Esophagus muscularis mucosa (tissue), 4 donors: ENCODE data around the gene P2RX7. TPM values are rescaled to one million over a fixed set of nuclear protein-coding genes. Genes with fewer than 3 reads are reported as not detected.
A peak's percentile ranks its signal among the peaks of the same experiment; 100 is the strongest.

Experiments
- DNase-seq: peaks from one replicate; pipeline ENCODE4 v3.0.0-alpha.2; 2017; ENCODE audit errors: extremely low spot score
- H3K27ac ChIP-seq, 4 donors: fragments of 200-600 bp; sonication (generic); replicated peaks in 1 of 4; 1 replicate in 3 of 4; 2 replicates in 1 of 4; pipeline ENCODE4 v1.5.1; 2016 to 2019; ENCODE audit warnings: mild to moderate bottlenecking in 1 of 4
- H3K27me3 ChIP-seq, 4 donors: fragments of 200-600 bp; sonication (generic); one replicate each; pipeline versions ENCODE4 v1.5.1 to v1.6.0; 2016 to 2019
- H3K36me3 ChIP-seq, 4 donors: fragments of 200-600 bp; sonication (generic); one replicate each; pipeline ENCODE4 v1.5.1; 2016 to 2019
- H3K4me1 ChIP-seq, 4 donors: fragments of 200-600 bp; sonication (generic); one replicate each; pipeline ENCODE4 v1.5.1; 2016 to 2019
- H3K4me3 ChIP-seq, 4 donors: fragments of 200-600 bp; sonication (generic); 1 replicate in 2 of 4; 2 replicates in 2 of 4; pipeline ENCODE4 v1.5.1; 2016 to 2019; ENCODE audit warnings: mild to moderate bottlenecking in 4 of 4, moderate library complexity in 1 of 4
- H3K9me3 ChIP-seq, 4 donors: fragments of 200-600 bp; sonication (generic); 1 replicate in 3 of 4; 2 replicates in 1 of 4; pipeline ENCODE4 v1.5.1; 2016 to 2019
- EP300 ChIP-seq: sonication (generic); formaldehyde crosslinking; IDR thresholded peaks from one replicate; pipeline ENCODE4 v1.6.1; 2017; ENCODE audit warnings: antibody characterized with exemption
- POLR2A ChIP-seq: fragments of 450-650 bp; IDR thresholded peaks from one replicate; pipeline ENCODE4 v1.6.1; 2017; ENCODE audit warnings: antibody characterized with exemption, moderate library complexity, mild to moderate bottlenecking, low read depth
- POLR2AphosphoS5 ChIP-seq, 2 donors: sonication (generic); formaldehyde crosslinking; IDR thresholded peaks; one replicate each; pipeline ENCODE4 v1.6.1; 2017; ENCODE audit warnings: antibody characterized with exemption in 2 of 2
- WGBS: methylation state at CpG from one replicate; pipeline ENCODE4 v1.1.5; 2018; 5-methylcytosine and 5-hydroxymethylcytosine counted together
- intact Hi-C: fragments of 100-400 bp; cut with DNase I; formaldehyde crosslinking; loops from one replicate; pipeline ENCODE4 v1.15.1; 2023
- total RNA-seq, 4 donors: library from RNA; depleted of rRNA; stranded (reverse); fragments of >200 nt; gene quantifications; one replicate each; pipeline versions ENCODE4 v1.1.0 to v1.2.1, GENCODE V29; 2016
- TF ChIP-seq, protein P1 (sequence below), 3 experiments: fragments of 200-600 bp in 2 of 3; fragments of 450-650 bp in 1 of 3; sonication (generic) in 2 of 3; IDR thresholded peaks; one replicate each; pipeline ENCODE4 v1.5.1; 2017 to 2019; ENCODE audit warnings: antibody characterized with exemption in 3 of 3, mild to moderate bottlenecking in 2 of 3, moderate library complexity in 1 of 3

Gene P2RX7
- total RNA-seq, 4 donors from 2014 or later: 1.5 to 4.3 (median 2.7) TPM

GRCh38 chr12:121124402-121125109, 8.1 kb upstream of the P2RX7 start:
- no peak for DNase-seq
- H3K36me3 ChIP-seq: no peaks in the 10 kb centered on the region
- no peak overlapping the region for H3K4me3 ChIP-seq
- no peaks in the 10 kb centered on the region for H3K27me3 ChIP-seq
- TF ChIP-seq POLR2A: no peak
- TF ChIP-seq, protein P1, sequence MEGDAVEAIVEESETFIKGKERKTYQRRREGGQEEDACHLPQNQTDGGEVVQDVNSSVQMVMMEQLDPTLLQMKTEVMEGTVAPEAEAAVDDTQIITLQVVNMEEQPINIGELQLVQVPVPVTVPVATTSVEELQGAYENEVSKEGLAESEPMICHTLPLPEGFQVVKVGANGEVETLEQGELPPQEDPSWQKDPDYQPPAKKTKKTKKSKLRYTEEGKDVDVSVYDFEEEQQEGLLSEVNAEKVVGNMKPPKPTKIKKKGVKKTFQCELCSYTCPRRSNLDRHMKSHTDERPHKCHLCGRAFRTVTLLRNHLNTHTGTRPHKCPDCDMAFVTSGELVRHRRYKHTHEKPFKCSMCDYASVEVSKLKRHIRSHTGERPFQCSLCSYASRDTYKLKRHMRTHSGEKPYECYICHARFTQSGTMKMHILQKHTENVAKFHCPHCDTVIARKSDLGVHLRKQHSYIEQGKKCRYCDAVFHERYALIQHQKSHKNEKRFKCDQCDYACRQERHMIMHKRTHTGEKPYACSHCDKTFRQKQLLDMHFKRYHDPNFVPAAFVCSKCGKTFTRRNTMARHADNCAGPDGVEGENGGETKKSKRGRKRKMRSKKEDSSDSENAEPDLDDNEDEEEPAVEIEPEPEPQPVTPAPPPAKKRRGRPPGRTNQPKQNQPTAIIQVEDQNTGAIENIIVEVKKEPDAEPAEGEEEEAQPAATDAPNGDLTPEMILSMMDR (IDR thresholded peaks at IDR 0.05): no peak
- no peak for TF ChIP-seq POLR2AphosphoS5 (IDR thresholded peaks at IDR 0.05)
- TF ChIP-seq EP300: no peak
- 79% methylated on average over 4 of the region's 4 CpGs for WGBS
- H3K27ac ChIP-seq: no peak overlapping the region
- intact Hi-C loops: no loop called here
- H3K9me3 ChIP-seq: no peaks in the 10 kb centered on the region
- H3K4me1 ChIP-seq: peaks cover 8 to 17% (median 11%) of the 10 kb centered on the region in 4 donors

GRCh38 chr12:121127501-121127900, 5.2 kb upstream of the P2RX7 start:
- Histone ChIP-seq H3K27me3 (no peaks in the 10 kb centered on the region), H3K9me3 (no peaks in the 10 kb centered on the region), H3K4me1 (peaks cover 10 to 25% (median 19%) of the 10 kb centered on the region in 4 donors), H3K36me3 (no peaks in the 10 kb centered on the region), H3K4me3 (no peak overlapping the region), H3K27ac (no peak overlapping the region)
- 62% methylated on average over 3 of the region's 3 CpGs for WGBS
- DNase-seq: no peak
- intact Hi-C loops: no loop called here
- TF ChIP-seq POLR2AphosphoS5 (IDR thresholded peaks at IDR 0.05) (no peak), EP300 (no peak), POLR2A (no peak)
- TF ChIP-seq, protein P1 (IDR thresholded peaks at IDR 0.05): no peak

GRCh38 chr12:121128908-121129810, 3.5 kb upstream of the P2RX7 start:
- Histone ChIP-seq H3K27ac (peak overlapping the region; percentile 9 to 65 (median 34)), H3K4me1 (peaks cover 19 to 39% (median 33%) of the 10 kb centered on the region in 4 donors), H3K36me3 (no peaks in the 10 kb centered on the region), H3K4me3 (peak overlapping the region in 3 of 4 donors; percentile 15 to 34 (median 16)), H3K27me3 (no peaks in the 10 kb centered on the region), H3K9me3 (no peaks in the 10 kb centered on the region)
- peak; percentile 93 for DNase-seq
- intact Hi-C loops: no loop called here
- WGBS: 37% methylated on average over 11 of the region's 11 CpGs
- TF ChIP-seq, protein P1 (IDR thresholded peaks at IDR 0.05): no peak
- TF ChIP-seq POLR2AphosphoS5 (IDR thresholded peaks at IDR 0.05): peak; percentile 29 to 33

DNA sequence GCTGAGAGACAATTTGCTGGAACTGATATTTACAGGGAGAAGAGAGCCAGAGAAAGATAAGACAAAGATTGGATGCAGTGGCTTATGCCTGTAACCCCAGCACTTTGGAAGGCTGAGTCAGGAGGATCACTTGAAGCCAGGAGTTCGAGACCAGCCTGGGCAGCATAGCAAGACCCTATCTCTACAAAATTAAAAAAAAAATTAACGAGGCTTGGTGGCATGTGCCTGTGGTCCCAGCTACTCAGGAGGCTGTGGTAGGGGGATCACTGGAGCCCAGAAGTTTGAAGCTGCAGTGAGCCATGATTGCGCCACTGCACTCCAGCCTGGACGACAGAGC, 2.9 kb upstream of the P2RX7 start:
- intact Hi-C loops: no loop called here
- H3K36me3 ChIP-seq: no peaks in the 10 kb centered on the region
- H3K27ac ChIP-seq: peak overlapping the region in 3 of 4 donors; percentile 15 to 53 (median 45)
- 89% methylated on average over 4 of the region's 4 CpGs for WGBS
- H3K4me1 ChIP-seq: peaks cover 19 to 42% (median 33%) of the 10 kb centered on the region in 4 donors
- DNase-seq: no peak
- no peaks in the 10 kb centered on the region for H3K27me3 ChIP-seq
- TF ChIP-seq, protein P1 (IDR thresholded peaks at IDR 0.05): no peak
- TF ChIP-seq POLR2A (no peak), EP300 (no peak), POLR2AphosphoS5 (IDR thresholded peaks at IDR 0.05) (no peak)
- H3K4me3 ChIP-seq: peak overlapping the region in 1 of 4 donors; percentile 15
- no peaks in the 10 kb centered on the region for H3K9me3 ChIP-seq
